SKM-1 treated with dmso at 0.1 percent for 144 hours (cell line): ENCODE measurements around the gene NBEAL2.

ENCODE experiments used
- DNase-seq: peaks from one replicate; lab custom pipeline; 2025; ENCODE audit not compliant: unreplicated experiment; lab: John Stamatoyannopoulos, UW

NBEAL2 gene

DNA sequence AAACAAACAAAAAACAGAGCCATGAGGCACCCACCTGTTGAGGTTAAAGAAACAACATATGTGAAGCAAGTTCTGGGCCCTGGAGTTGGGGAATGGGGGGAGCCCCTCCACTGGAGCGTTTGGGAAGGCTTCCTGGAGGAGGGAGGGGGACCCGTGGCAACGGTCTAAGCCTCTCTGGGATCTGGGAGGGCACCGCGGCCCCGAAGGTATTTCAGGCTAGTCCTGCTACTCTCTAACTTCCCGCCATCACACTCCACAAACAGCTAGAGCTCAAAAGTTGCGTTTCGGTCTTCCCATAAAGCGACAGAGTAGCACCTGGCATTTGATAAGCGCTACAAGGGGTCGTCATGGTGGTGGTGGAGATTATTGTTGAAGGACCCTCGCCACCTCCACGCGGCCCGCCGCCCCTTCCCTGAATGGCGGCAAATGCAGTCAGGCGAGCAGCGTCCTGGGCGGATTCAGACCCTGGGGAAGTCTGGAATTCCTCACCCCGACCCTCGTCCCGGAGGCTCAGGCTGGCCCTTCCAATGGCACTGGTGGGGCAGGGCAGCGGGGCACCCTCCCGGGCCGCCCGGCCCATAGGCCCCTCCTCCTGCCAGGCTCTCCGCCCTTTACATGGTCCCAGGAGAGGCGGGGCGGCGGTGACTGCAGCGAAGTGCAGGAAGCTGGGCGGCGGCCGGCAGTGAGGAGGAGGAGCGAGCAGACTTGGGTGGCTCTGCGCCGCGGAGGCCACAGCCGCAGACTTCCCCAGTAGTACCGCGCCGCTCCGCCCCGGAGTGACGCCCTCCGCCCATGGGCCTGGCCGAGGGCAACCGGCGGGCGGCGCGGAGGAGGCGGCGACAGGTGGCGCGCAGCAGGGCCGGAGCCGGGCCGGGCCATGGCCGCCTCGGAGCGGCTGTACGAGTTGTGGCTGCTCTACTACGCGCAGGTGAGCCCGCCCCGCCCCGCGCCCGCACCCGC, at the start of gene NBEAL2:
NBEAL2 (plus strand) TSS at position 682 of the 960 bp plus-strand sequence; CDS start at position 878, 196 bp downstream.
- DNase-seq: peak; percentile 97

GRCh38 chr3:46930166-46930944, 49.1 kb upstream of the NBEAL2 start:
- no peak for DNase-seq

DNA sequence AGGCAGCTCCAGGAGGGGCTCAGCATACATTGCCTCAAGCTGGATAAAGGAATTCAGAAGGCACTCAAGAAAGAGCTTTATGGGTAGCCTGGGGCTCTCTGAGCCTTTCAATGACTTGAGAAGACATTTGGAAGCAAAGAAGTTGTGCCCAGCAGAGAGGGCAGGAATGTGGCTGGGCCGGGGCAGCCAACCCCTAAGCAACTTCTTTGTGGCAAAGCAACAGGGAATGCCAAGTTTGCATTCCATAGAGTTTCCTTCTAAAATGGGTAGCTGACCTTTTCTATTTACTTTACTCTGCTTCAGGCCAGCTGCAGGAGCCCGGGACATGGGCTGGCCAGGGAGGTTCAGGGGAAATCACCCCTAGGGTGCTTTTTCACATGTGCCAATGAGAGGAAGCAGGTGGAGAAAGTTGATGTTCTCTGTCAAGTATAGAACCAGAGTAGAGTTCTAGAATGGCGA, 48.5 kb upstream of the NBEAL2 start:
- no peak for DNase-seq

- DNase-seq: no peak
Observed at GRCh38 chr3:46931631-46932331, 47.7 kb upstream of the NBEAL2 start.

DNA sequence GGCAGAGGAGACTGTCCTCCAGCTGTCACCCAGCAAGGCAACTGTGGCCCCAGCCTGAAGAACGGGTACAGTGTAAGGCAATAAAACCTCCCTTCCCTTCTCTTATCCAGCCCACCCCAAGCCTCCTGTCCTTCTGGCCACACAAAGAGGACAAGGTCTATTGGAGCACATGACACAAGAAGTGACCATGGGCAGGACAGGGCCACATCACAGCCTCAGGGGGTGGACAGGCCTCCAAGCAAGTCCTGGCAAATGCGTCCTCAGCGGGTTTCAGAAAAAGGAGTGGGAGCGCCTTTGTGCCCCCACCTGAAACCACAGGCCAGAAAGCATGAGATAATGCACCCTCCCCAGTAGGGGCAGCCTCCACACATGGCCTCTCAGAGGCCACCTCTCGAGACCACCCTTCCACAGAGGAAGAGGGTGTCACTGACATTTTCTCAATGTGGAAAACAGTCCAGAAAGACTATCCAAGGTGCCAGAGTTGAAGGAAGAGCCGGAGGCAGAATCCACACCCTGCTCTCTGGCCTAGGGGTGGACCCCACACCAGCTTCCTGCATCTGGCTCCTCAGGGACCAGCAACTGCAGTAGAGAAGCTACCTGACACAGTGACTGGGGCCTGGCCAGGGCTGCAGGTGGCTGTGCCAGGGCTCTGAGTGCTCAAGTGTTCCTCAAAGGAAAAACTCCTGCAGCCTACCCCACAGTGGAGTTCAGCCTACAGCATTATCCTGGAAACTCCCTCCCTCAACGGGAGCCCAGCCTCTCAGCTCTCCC, 46.8 kb upstream of the NBEAL2 start:
- DNase-seq: no peak

DNA sequence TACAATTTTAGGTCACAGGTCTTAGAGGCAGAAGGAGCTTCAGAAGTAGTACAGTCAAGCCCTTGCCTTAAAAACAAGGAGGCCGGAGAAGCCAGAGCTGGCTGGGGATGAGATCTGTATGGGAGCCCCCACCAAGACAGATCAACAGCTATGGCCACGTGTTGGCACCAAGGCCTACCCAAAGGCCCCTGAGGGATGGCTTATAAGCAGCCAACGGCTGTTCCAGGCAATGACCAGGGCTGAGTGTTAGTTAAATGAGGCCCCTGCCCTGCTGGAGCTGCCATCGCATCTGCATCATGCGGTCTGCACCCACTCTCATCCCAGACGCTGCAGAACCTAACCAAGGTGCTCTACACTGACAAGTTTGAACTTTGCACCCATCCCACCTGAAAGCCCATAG, 46.2 kb upstream of the NBEAL2 start:
- no peak for DNase-seq

DNA sequence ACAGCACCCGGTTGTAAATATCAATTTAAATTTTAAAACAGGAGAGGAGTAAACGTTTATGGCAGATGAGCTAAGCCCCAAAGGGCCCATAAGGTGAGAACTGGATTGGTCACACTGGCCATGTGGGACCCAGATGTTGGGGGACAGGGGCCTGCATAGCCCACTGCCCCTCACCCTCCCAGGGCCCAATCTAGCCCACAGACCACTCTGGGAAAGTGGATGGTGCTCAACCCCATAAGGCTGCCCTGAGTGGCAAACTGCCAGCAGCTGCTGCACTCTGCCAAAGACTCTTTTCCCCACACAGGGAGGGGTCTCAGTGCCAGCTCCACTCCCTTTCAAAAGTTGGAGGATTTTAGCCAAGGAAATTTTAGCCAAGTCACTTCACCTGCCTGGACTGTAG, 45.4 kb upstream of the NBEAL2 start:
- no peak for DNase-seq

GRCh38 chr3:46934498-46935167, 44.8 kb upstream of the NBEAL2 start:
- no peak for DNase-seq

GRCh38 chr3:46935168-46935858, 44.2 kb upstream of the NBEAL2 start:
- no peak for DNase-seq

- DNase-seq: peak; percentile 83
Observed at GRCh38 chr3:46935989-46936558, 43.4 kb upstream of the NBEAL2 start.

- no peak for DNase-seq
Observed at GRCh38 chr3:46936733-46937250, 42.7 kb upstream of the NBEAL2 start.

DNA sequence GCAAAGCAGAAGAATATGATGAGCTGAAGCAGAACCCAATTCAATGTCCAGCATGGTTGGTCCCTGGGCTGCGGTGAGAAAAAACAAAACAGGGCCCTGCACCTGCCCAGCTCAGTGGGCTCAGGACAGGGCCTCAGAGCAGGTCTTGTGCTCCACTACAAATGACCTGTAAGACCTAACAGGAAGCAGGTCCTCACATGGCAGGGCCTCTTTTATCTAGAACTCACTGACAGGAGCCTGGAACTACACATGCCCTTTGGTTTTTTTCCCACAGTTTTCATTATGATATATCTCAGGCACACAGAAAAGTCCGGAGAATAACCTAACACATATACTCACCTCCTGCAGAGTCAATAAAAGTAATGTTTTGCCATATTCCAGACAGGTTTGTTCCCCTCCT, 41.3 kb upstream of the NBEAL2 start:
- DNase-seq: no peak

DNA sequence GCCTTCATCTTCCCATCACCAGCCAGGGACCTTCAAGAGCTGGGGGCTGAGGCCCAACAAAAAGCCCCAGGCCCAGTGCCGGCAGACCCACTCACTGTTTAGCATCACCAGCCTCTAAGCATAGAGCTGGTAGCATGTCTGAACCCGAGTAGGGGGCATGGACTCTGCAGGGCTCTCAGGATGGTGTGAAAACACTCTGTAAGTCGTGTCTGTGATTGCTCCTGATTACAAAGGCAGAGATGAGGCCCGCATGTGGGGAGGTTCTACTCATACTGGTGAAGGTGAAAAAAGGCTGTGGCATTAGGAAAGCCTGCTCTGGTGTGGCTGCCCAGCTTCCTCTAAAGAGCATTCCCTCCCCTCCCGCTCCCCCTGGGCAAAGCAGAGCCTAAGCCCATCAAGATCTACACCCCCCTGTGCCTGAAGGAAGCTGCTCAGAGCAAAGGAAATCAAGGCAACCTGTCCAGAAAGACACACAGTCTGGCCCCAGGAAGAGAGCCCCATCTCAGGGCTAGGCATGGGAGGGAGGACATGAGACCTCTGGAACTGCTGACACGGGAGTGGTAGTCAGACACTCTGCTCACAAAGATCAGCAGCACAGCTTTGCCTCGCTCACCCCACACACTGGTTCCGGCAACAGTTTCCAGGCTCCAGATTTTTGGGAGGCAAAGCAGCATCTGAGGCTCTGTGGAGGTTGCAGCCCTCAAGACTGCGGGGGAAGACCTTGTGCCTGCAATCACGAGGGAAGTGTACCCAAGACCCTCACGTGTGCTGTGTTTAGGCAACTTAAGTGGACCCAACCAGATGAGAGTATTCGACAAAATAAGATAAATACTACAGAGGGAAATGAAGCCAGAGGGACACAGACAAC, 39.7 kb upstream of the NBEAL2 start:
- DNase-seq: no peak

- DNase-seq: no peak
Observed at GRCh38 chr3:46942076-46942475, 37.4 kb upstream of the NBEAL2 start.

DNA sequence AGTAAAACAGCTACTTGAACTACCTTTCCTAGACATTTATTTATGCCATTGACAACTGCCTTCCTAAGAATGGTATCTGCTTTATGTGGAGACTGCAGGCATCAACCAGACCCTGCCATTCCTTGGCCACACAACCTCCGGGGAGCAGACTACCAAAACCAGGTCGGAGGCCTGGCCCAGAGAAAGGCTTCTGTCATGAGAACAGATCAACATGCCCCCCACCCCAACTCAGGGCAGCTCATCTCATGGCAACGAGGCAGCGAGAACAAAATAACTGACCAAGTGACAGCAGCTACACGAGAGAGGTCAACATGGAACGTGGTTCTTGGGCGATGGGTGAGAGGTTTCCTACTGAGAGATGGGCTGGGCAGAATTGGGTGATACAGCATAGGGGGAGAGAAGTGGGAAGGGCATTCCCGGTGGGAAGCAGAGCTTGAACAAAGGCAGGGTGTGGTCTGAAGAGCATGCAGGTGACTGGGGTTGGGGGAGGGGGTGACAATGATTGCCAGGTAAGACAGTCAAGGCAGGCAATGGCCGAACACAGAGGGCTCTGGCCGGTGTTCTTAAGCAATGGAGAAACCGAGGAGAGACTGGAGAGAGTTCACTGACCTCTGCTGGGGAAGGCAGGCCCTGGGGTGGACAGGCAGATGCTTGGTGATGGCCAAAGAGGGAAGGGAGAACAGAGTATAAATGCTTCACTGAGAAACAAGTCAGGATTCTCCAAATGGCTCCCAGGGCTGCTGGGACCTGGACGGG, 36.8 kb upstream of the NBEAL2 start:
- no peak for DNase-seq

- no peak for DNase-seq
Observed at GRCh38 chr3:46943237-46944187, 36.0 kb upstream of the NBEAL2 start.
